ENCODE measurements around the gene P2RX1.
"Not testable (repeated sequence)": the region's sequence is repeated elsewhere in the genome, so short reads cannot be mapped to it uniquely, and the experiment has no call there.

P2RX1 gene

DNA sequence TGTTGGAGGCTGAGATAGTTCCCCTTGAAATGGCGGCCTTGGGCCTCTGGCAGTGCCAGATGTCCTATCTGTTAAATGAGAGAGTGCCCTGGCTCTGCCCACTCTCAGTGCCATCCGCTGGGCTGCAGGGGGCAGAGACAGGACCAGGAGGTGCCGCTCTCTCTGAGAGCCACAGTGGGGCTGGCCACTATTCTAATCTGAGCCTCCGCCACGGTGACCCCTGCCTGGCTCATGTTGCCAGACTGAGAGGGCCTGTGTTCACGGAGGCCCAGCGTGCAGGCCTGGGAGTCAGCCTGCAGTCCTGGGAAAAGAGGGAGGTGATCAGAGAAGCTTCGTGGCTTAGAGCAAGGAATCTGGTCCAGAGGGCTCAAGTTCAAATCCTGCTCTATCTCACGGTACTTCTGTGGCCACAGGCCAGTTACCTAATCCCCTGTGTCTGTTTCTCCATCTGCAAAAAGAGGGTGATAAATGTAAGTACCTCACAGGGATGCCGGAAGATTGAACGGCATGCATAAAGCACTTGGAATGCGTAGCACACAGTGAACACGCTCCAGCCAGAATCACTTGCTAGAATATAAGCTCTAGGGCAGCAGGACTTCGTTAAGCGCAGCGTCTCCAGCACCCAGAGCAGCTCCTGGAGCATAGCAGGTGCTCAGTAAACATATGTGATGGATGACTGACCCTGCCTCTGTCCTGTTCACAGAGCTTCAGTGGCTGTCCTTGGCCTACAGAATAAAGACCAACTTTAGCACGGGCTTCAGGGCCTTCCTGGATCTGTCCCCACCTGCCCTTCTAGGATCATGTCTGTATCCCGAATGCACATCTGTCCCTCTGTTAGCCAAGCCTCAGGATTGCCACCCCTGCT is 41.7 kb upstream of the P2RX1 start:
- in situ Hi-C loops (cut with HindIII; ENCODE audit: low pct_unique_long_range_greater_than_20kb, low sequenced_read_pairs): no loop called here
- no peak for TF ChIP-seq JUND (IDR thresholded peaks at IDR 0.05; ENCODE audit: low read depth)
- DNase-seq (ENCODE audit: low read depth in 1 of 2, low spot score in 1 of 2): no peak

DNA sequence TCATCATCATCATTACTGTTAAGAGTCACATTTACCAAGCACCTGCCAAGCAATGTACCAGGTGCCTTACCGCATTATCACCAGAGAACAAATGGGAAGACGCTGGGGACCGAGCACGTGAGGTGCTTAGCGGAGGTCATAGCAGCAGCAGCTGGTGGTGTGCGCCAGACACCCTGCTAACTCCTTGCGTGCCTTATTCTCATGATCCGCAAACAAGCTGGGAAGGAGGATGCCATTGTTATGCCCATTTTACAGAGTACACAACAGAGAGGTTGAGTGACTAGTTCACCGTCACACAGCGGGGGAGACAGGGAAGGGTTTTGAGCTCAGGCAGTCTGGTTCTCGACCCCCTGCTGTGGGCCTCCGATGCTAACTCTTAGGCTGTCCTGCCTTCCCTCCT is 40.7 kb upstream of the P2RX1 start:
- DNase-seq (ENCODE audit: low read depth in 1 of 2, low spot score in 1 of 2): no peak
- no peak for TF ChIP-seq JUND (IDR thresholded peaks at IDR 0.05; ENCODE audit: low read depth)
- in situ Hi-C loops (cut with HindIII; ENCODE audit: low pct_unique_long_range_greater_than_20kb, low sequenced_read_pairs): no loop called here

DNA sequence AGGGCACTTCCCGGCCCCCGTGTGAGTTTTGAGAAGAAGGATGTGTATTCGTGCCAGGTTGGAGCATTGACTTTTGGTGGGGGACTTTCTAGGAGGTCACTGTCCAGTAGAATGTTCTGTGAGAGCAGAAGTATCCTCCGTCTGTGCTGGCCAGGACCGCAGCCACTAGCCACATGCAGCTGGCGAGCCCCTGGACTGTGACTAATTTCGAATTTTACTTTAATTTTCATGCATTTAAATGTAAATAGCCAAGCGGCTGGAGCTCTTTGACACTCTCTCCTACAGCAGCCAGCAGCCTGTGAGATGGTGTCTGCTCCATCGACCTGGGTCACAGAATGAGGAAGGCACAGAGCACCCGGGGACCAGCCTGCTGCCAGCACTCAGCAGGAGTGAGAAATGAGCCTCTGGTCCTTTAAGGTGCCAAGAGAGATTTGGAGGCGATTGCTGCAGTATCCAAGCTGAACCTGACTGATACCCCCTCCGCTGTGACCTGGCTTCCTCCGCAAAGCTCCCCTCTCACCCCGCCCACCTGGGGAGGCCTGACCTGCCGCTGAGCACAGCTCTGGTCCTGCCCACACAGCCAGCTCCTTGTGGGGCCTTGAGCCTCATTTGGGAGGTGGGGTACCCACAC is 40.2 kb upstream of the P2RX1 start:
- DNase-seq (ENCODE audit: low read depth in 1 of 2, low spot score in 1 of 2): no peak
- no peak for TF ChIP-seq JUND (IDR thresholded peaks at IDR 0.05; ENCODE audit: low read depth)
- in situ Hi-C loops (cut with HindIII; ENCODE audit: low pct_unique_long_range_greater_than_20kb, low sequenced_read_pairs): no loop called here

- TF ChIP-seq JUND (IDR thresholded peaks at IDR 0.05; ENCODE audit: low read depth): no peak
- in situ Hi-C loops (cut with HindIII; ENCODE audit: low pct_unique_long_range_greater_than_20kb, low sequenced_read_pairs): no loop called here
- DNase-seq (ENCODE audit: low read depth in 1 of 2, low spot score in 1 of 2): no peak
These were observed 39.4 kb upstream of the P2RX1 start for GRCh38 chr17:3955673-3955988.

DNA sequence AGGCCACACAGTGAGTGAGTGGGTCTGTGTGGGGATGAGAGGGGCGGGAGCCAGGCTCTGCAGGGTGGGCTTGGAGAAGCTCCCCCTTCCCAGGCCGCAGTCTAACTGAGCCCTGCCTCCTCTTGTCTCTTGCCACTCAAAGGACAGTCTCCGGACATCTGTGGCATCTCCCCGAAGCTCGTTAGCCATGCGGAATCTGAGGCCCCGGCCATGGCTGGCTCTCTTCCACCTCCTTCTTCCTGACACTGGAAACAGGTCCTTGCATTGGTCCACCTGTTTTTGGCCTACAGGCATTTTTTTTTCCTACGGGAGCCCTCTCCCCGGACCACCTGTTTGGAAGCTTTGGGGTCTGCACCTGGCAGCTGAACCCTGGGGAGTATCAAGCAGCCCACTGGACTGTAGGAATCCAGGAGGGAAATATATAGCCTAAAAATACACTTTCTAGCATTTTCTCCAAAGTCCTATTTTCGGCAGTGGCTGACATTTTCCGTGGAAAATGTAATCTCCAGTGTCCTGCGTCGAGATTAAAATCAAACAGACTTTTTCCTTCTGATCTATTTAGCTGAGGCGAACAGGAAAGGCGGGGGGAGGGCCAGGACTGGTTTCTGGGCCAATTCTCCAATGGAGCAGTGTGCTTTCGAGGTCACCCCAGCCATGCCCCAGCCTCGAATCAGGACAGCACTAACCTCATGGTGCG is 38.9 kb upstream of the P2RX1 start:
- no peak for DNase-seq (ENCODE audit: low read depth in 1 of 2, low spot score in 1 of 2)
- TF ChIP-seq JUND (IDR thresholded peaks at IDR 0.05; ENCODE audit: low read depth): no peak

GRCh38 chr17:3954086-3954485 is 37.8 kb upstream of the P2RX1 start:
- in situ Hi-C loops (cut with HindIII; ENCODE audit: low pct_unique_long_range_greater_than_20kb, low sequenced_read_pairs): no loop called here
- DNase-seq (ENCODE audit: low read depth in 1 of 2, low spot score in 1 of 2): no peak
- TF ChIP-seq JUND (IDR thresholded peaks at IDR 0.05; ENCODE audit: low read depth): no peak

More for the DNA sequence above, 38.9 kb upstream of the P2RX1 start:
- in situ Hi-C loops (cut with HindIII; ENCODE audit: low pct_unique_long_range_greater_than_20kb, low sequenced_read_pairs): no loop called here

- TF ChIP-seq JUND (IDR thresholded peaks at IDR 0.05; ENCODE audit: low read depth): no peak
- no peak for DNase-seq (ENCODE audit: low read depth in 1 of 2, low spot score in 1 of 2)
- in situ Hi-C loops (cut with HindIII; ENCODE audit: low pct_unique_long_range_greater_than_20kb, low sequenced_read_pairs): no loop called here
These were observed 37.3 kb upstream of the P2RX1 start for GRCh38 chr17:3953542-3953941.

DNA sequence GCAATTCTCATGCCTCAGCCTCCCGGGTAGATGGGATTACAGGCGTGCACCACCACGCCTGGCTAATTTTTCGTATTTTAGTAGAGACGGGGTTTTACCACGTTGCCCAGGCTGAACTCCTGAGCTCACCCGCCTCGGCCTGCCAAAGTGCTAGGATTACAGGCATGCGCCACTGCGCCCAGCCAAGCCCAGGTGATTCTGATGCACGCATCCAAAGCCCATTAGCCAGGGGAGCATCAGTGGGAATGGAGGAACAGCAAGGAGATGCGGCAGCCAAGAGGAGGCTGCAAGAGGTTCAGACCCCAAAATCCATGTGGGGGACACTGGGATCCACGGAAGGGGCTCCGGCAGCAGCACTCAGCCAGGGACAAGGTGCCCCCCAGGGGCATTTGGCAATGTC is 35.9 kb upstream of the P2RX1 start:
- DNase-seq (ENCODE audit: low read depth in 1 of 2, low spot score in 1 of 2): no peak
- TF ChIP-seq JUND (IDR thresholded peaks at IDR 0.05; ENCODE audit: low read depth): no peak
- in situ Hi-C loops (cut with HindIII; ENCODE audit: low pct_unique_long_range_greater_than_20kb, low sequenced_read_pairs): no loop called here

- in situ Hi-C loops (cut with HindIII; ENCODE audit: low pct_unique_long_range_greater_than_20kb, low sequenced_read_pairs): no loop called here
- TF ChIP-seq JUND (IDR thresholded peaks at IDR 0.05; ENCODE audit: low read depth): no peak
- DNase-seq (ENCODE audit: low read depth in 1 of 2, low spot score in 1 of 2): no peak
These were observed 35.2 kb upstream of the P2RX1 start for GRCh38 chr17:3951420-3951819.

- DNase-seq (ENCODE audit: low read depth in 1 of 2, low spot score in 1 of 2): no peak
- TF ChIP-seq JUND (IDR thresholded peaks at IDR 0.05; ENCODE audit: low read depth): no peak
These were observed 34.7 kb upstream of the P2RX1 start for GRCh38 chr17:3951003-3951402.

GRCh38 chr17:3950584-3950983 is 34.3 kb upstream of the P2RX1 start:
- in situ Hi-C loops (cut with HindIII; ENCODE audit: low pct_unique_long_range_greater_than_20kb, low sequenced_read_pairs): no loop called here
- no peak for DNase-seq (ENCODE audit: low read depth in 1 of 2, low spot score in 1 of 2)
- no peak for TF ChIP-seq JUND (IDR thresholded peaks at IDR 0.05; ENCODE audit: low read depth)

More at GRCh38 chr17:3951003-3951402, 34.7 kb upstream of the P2RX1 start:
- in situ Hi-C loops (cut with HindIII; ENCODE audit: low pct_unique_long_range_greater_than_20kb, low sequenced_read_pairs): no loop called here

DNA sequence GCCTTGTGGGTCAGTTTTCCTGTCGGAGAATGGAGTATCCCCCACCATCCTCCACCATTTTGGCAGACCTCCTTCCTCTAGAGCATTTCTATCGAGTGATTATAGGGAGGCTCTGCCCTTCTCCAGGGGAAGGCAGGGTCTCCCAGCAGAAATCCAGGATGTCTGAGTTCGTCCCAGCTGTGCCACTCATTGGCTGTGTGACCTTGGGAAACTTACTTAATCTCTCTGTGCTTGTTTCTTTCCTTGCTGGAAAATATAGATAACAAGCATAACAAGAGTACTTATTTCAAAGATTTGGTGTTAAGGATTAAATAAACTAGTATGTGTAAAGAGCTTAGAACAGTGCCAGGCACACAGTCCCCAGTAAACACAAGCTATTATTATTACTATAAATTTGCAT is 33.2 kb upstream of the P2RX1 start:
- TF ChIP-seq JUND (IDR thresholded peaks at IDR 0.05; ENCODE audit: low read depth): no peak
- DNase-seq (ENCODE audit: low read depth in 1 of 2, low spot score in 1 of 2): no peak
- in situ Hi-C loops (cut with HindIII; ENCODE audit: low pct_unique_long_range_greater_than_20kb, low sequenced_read_pairs): no loop called here

DNA sequence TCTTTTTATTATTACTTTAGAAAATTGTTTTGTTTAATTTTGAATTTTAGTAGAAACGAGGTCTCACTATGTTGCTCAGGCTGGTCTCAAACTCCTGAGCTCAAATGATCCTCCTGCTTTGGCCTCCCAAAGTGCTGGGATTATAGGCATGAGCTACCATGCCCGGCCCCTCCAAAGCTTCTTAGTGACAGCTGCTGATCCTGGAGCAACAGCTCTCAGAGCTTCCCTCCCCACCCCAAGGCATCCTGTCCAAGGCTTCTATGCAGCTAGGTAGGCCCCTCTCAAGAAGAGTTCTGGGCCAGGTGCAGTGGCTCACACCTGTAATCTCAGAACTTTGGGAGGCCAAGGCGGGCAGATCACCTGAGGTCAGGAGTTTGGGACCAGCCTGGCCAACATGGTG is 32.3 kb upstream of the P2RX1 start:
- in situ Hi-C loops (cut with HindIII; ENCODE audit: low pct_unique_long_range_greater_than_20kb, low sequenced_read_pairs); DNase-seq (ENCODE audit: low read depth in 1 of 2, low spot score in 1 of 2): not testable (repeated sequence)

Measured in T47D (cell line).